ENCODE results near the gene NOTCH2.

Gene NOTCH2

DNA sequence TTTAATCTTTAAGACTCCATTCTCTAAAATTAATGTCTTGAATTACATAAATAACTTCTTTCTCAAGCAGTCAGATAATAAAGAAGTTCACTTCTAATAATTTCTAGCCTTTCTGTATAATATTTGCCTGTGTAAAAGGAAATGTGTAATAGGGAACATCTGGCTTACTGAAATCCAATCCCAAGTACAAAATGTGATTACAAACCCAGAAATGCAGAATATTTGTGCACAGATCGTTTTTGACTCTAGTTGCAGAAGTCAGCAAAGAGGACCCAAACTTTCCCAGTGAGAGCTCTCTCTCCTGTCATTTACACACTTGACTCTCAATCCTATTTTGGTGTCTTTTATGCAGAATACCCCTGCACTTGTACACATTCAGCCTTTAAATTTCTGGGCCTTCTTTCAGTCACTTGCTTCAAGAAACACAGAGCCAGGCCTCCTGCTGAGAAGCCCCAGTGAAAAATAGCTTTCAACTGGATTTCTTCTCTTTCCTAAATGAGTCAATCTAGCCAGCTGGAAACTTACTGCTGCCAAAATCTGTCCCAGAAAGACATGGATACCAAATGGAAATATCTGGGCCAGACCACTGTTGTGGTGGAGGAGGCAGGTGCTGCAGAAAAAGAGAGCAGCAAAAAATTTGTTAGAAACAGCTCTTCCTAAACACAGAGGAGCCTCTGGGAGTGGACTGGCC is 104.6 kb downstream of the NOTCH2 start:
- H3K9ac ChIP-seq (ENCODE audit: low read length), result no peak overlapping the region
- H2BK120ac ChIP-seq (ENCODE audit: low read depth, low read length), result no peak overlapping the region
- no peak overlapping the region for H2BK15ac ChIP-seq (replicated peaks; ENCODE audit: low read depth)
- DNase-seq, result no peak
- H3K27me3 ChIP-seq (ENCODE audit: insufficient read depth, low read length, poor library complexity), result no peaks in the 10 kb centered on the region
- H2AK5ac ChIP-seq (ENCODE audit: low read length), result no peak overlapping the region
- H3K4me3 ChIP-seq (ENCODE audit: low read length), result no peak overlapping the region
- WGBS (ENCODE audit: extremely low coverage, insufficient coverage, low lambda C conversion rate), result no CpG with 5 or more reads among the region's 1 CpG
- H4K5ac ChIP-seq (ENCODE audit: low read length), result no peak overlapping the region
- no peak overlapping the region for H3K23ac ChIP-seq (ENCODE audit: low read length)
- peaks cover 3% of the 10 kb centered on the region for H3K36me3 ChIP-seq (ENCODE audit: control insufficient read depth, insufficient read depth, low read length)
- no peaks in the 10 kb centered on the region for H3K79me2 ChIP-seq (ENCODE audit: control insufficient read depth, insufficient read depth, low read length)
- no peak overlapping the region for H3K56ac ChIP-seq (ENCODE audit: low read length)
- H4K8ac ChIP-seq (ENCODE audit: low read depth, low read length), result no peak overlapping the region
- no peak overlapping the region for H2BK5ac ChIP-seq (ENCODE audit: low read length)
- H3K27ac ChIP-seq (ENCODE audit: low read depth, low read length), result no peak overlapping the region
- H3K18ac ChIP-seq (ENCODE audit: low read length), result no peak overlapping the region
- no peak overlapping the region for H3K4ac ChIP-seq (ENCODE audit: low read depth, low read length)
- no peaks in the 10 kb centered on the region for H3K79me1 ChIP-seq (ENCODE audit: low read length)
- H3K4me2 ChIP-seq (ENCODE audit: low read length), result no peak overlapping the region
- H3K4me1 ChIP-seq (ENCODE audit: control insufficient read depth, low read depth, low read length), result no peaks in the 10 kb centered on the region

- no CpG with 5 or more reads among the region's 5 CpGs for WGBS (ENCODE audit: extremely low coverage, insufficient coverage, low lambda C conversion rate)
- H3K4ac ChIP-seq (ENCODE audit: low read depth, low read length), result no peak overlapping the region
- no peak overlapping the region for H2BK15ac ChIP-seq (replicated peaks; ENCODE audit: low read depth)
- H3K9ac ChIP-seq (ENCODE audit: low read length), result no peak overlapping the region
- H4K8ac ChIP-seq (ENCODE audit: low read depth, low read length), result no peak overlapping the region
- H3K79me2 ChIP-seq (ENCODE audit: control insufficient read depth, insufficient read depth, low read length), result no peaks in the 10 kb centered on the region
- no peak overlapping the region for H2BK120ac ChIP-seq (ENCODE audit: low read depth, low read length)
- no peak overlapping the region for H3K4me3 ChIP-seq (ENCODE audit: low read length)
- no peak overlapping the region for H3K27ac ChIP-seq (ENCODE audit: low read depth, low read length)
- no peak overlapping the region for H3K4me2 ChIP-seq (ENCODE audit: low read length)
- H3K4me1 ChIP-seq (ENCODE audit: control insufficient read depth, low read depth, low read length), result no peaks in the 10 kb centered on the region
- H3K36me3 ChIP-seq (ENCODE audit: control insufficient read depth, insufficient read depth, low read length), result peaks cover 3% of the 10 kb centered on the region
- H2BK5ac ChIP-seq (ENCODE audit: low read length), result no peak overlapping the region
- DNase-seq, result no peak
- H4K5ac ChIP-seq (ENCODE audit: low read length), result no peak overlapping the region
- H3K27me3 ChIP-seq (ENCODE audit: insufficient read depth, low read length, poor library complexity), result no peaks in the 10 kb centered on the region
- no peak overlapping the region for H3K18ac ChIP-seq (ENCODE audit: low read length)
- no peak overlapping the region for H3K23ac ChIP-seq (ENCODE audit: low read length)
- H3K79me1 ChIP-seq (ENCODE audit: low read length), result no peaks in the 10 kb centered on the region
- H3K56ac ChIP-seq (ENCODE audit: low read length), result no peak overlapping the region
- H2AK5ac ChIP-seq (ENCODE audit: low read length), result no peak overlapping the region
These were observed 107.0 kb downstream of the NOTCH2 start for GRCh38 chr1:119962296-119962968.

- Histone ChIP-seq H3K9ac (ENCODE audit: low read length) (no peak overlapping the region), H3K79me2 (ENCODE audit: control insufficient read depth, insufficient read depth, low read length) (no peaks in the 10 kb centered on the region), H3K27me3 (ENCODE audit: insufficient read depth, low read length, poor library complexity) (no peaks in the 10 kb centered on the region), H3K36me3 (ENCODE audit: control insufficient read depth, insufficient read depth, low read length) (no peaks in the 10 kb centered on the region), H2BK15ac (replicated peaks; ENCODE audit: low read depth) (no peak overlapping the region), H2BK120ac (ENCODE audit: low read depth, low read length) (no peak overlapping the region), H3K4me3 (ENCODE audit: low read length) (no peak overlapping the region), H3K23ac (ENCODE audit: low read length) (no peak overlapping the region), H2BK5ac (ENCODE audit: low read length) (no peak overlapping the region), H3K4me1 (ENCODE audit: control insufficient read depth, low read depth, low read length) (no peaks in the 10 kb centered on the region), H3K56ac (ENCODE audit: low read length) (no peak overlapping the region), H3K4ac (ENCODE audit: low read depth, low read length) (no peak overlapping the region), H2AK5ac (ENCODE audit: low read length) (no peak overlapping the region), H3K79me1 (ENCODE audit: low read length) (no peaks in the 10 kb centered on the region), H3K27ac (ENCODE audit: low read depth, low read length) (no peak overlapping the region), H4K8ac (ENCODE audit: low read depth, low read length) (no peak overlapping the region), H4K5ac (ENCODE audit: low read length) (no peak overlapping the region), H3K4me2 (ENCODE audit: low read length) (no peak overlapping the region), H3K18ac (ENCODE audit: low read length) (no peak overlapping the region)
- WGBS (ENCODE audit: extremely low coverage, insufficient coverage, low lambda C conversion rate), result no CpG with 5 or more reads among the region's 4 CpGs
- DNase-seq, result no peak
These were observed 109.0 kb downstream of the NOTCH2 start for GRCh38 chr1:119960501-119960900.

- Histone ChIP-seq H3K36me3 (ENCODE audit: control insufficient read depth, insufficient read depth, low read length) (no peaks in the 10 kb centered on the region), H3K18ac (ENCODE audit: low read length) (no peak overlapping the region), H3K79me2 (ENCODE audit: control insufficient read depth, insufficient read depth, low read length) (no peaks in the 10 kb centered on the region), H2BK15ac (replicated peaks; ENCODE audit: low read depth) (no peak overlapping the region), H3K23ac (ENCODE audit: low read length) (no peak overlapping the region), H2BK5ac (ENCODE audit: low read length) (no peak overlapping the region), H4K8ac (ENCODE audit: low read depth, low read length) (no peak overlapping the region), H3K4me3 (ENCODE audit: low read length) (no peak overlapping the region), H3K9ac (ENCODE audit: low read length) (no peak overlapping the region), H2BK120ac (ENCODE audit: low read depth, low read length) (no peak overlapping the region), H3K79me1 (ENCODE audit: low read length) (no peaks in the 10 kb centered on the region), H3K27ac (ENCODE audit: low read depth, low read length) (no peak overlapping the region), H3K4ac (ENCODE audit: low read depth, low read length) (no peak overlapping the region), H3K4me2 (ENCODE audit: low read length) (no peak overlapping the region), H3K4me1 (ENCODE audit: control insufficient read depth, low read depth, low read length) (no peaks in the 10 kb centered on the region), H3K56ac (ENCODE audit: low read length) (no peak overlapping the region), H4K5ac (ENCODE audit: low read length) (no peak overlapping the region), H2AK5ac (ENCODE audit: low read length) (no peak overlapping the region), H3K27me3 (ENCODE audit: insufficient read depth, low read length, poor library complexity) (no peaks in the 10 kb centered on the region)
- no peak for DNase-seq
- WGBS (ENCODE audit: extremely low coverage, insufficient coverage, low lambda C conversion rate), result no CpG with 5 or more reads among the region's 7 CpGs
These were observed 109.9 kb downstream of the NOTCH2 start for GRCh38 chr1:119959268-119960220.

- Histone ChIP-seq H4K8ac (ENCODE audit: low read depth, low read length) (no peak overlapping the region), H3K79me1 (ENCODE audit: low read length) (no peaks in the 10 kb centered on the region), H2BK120ac (ENCODE audit: low read depth, low read length) (no peak overlapping the region), H3K23ac (ENCODE audit: low read length) (no peak overlapping the region), H3K4ac (ENCODE audit: low read depth, low read length) (no peak overlapping the region), H4K5ac (ENCODE audit: low read length) (no peak overlapping the region), H3K27me3 (ENCODE audit: insufficient read depth, low read length, poor library complexity) (no peaks in the 10 kb centered on the region), H3K36me3 (ENCODE audit: control insufficient read depth, insufficient read depth, low read length) (no peaks in the 10 kb centered on the region), H3K27ac (ENCODE audit: low read depth, low read length) (no peak overlapping the region), H3K4me3 (ENCODE audit: low read length) (no peak overlapping the region), H2AK5ac (ENCODE audit: low read length) (no peak overlapping the region), H2BK15ac (replicated peaks; ENCODE audit: low read depth) (no peak overlapping the region), H3K4me1 (ENCODE audit: control insufficient read depth, low read depth, low read length) (no peaks in the 10 kb centered on the region), H3K4me2 (ENCODE audit: low read length) (no peak overlapping the region), H3K56ac (ENCODE audit: low read length) (no peak overlapping the region), H3K18ac (ENCODE audit: low read length) (no peak overlapping the region), H2BK5ac (ENCODE audit: low read length) (no peak overlapping the region), H3K79me2 (ENCODE audit: control insufficient read depth, insufficient read depth, low read length) (no peaks in the 10 kb centered on the region), H3K9ac (ENCODE audit: low read length) (no peak overlapping the region)
- no CpG with 5 or more reads among the region's 1 CpG for WGBS (ENCODE audit: extremely low coverage, insufficient coverage, low lambda C conversion rate)
- DNase-seq, result no peak
These were observed 111.2 kb downstream of the NOTCH2 start for GRCh38 chr1:119958223-119958622.
